Panc1 (cell line): Measurements from ENCODE around the gene HJURP. TPM values are rescaled to one million over a fixed set of nuclear protein-coding genes. Genes with fewer than 3 reads are reported as not detected.

Experiments used
- ATAC-seq: fragments of 200-7000 bp; cut with Tn5 transposase; 2 replicates; pipeline ENCODE4 v1.9.1; 2020; ENCODE audit warnings: mild to moderate bottlenecking, moderate library complexity
- BruUV-seq: library from RNA; stranded (reverse); fragments of 400-500 nt; replicated peaks from 2 replicates; lab custom pipeline; 2021; lab: Mats Ljungman, UMichigan
- CTCF ChIA-PET: fragments of 300-600 bp; sonication (Branson Sonifier 250); formaldehyde crosslinking; loops from one replicate; lab custom pipeline; 2022; ENCODE audit warnings: antibody characterized with exemption; lab: Charles Lee
- POLR2A ChIA-PET: fragments of 300-600 bp; sonication (Branson Sonifier 250); formaldehyde crosslinking; loops from one replicate; lab custom pipeline; 2022; ENCODE audit warnings: antibody characterized with exemption; lab: Charles Lee
- DNase-seq: peaks from one replicate; pipeline ENCODE4 v3.0.0-alpha.2; 2010; ENCODE audit warnings: low read depth, low spot score
- H3K27ac ChIP-seq: 2 replicates; pipeline ENCODE4 v1.5.1; 2011; ENCODE audit warnings: mild to moderate bottlenecking, low read length, inconsistent platforms
- H3K27me3 ChIP-seq: fragments of 200-500 bp; sonication (Bioruptor generic); 2 replicates; pipeline ENCODE4 v1.6.0; 2014; ENCODE audit warnings: low read length, inconsistent platforms; ENCODE audit not compliant: control insufficient read depth, insufficient read depth
- H3K36me3 ChIP-seq: fragments of 200-500 bp; sonication (Bioruptor generic); 2 replicates; pipeline ENCODE4 v1.5.1; 2014; ENCODE audit warnings: inconsistent platforms, mild to moderate bottlenecking, low read length, moderate library complexity; ENCODE audit not compliant: control insufficient read depth, insufficient read depth
- H3K4me1 ChIP-seq: 2 replicates; pipeline ENCODE4 v1.5.1; 2011; ENCODE audit warnings: inconsistent platforms, mild to moderate bottlenecking, low read length, moderate library complexity; ENCODE audit not compliant: control insufficient read depth, insufficient read depth
- H3K4me3 ChIP-seq, 2 experiments: 2 replicates each; pipeline ENCODE4 v1.5.1; 2011 to 2012; ENCODE audit warnings: low read depth in 2 of 2, low read length in 2 of 2, mild to moderate bottlenecking in 2 of 2, inconsistent platforms in 1 of 2, moderate library complexity in 1 of 2
- H3K9me3 ChIP-seq: fragments of 200-500 bp; sonication (Bioruptor generic); 2 replicates; pipeline ENCODE4 v1.5.1; 2014; ENCODE audit warnings: low read depth, mild to moderate bottlenecking, inconsistent platforms, low read length, moderate library complexity; ENCODE audit not compliant: control insufficient read depth, insufficient read depth
- POLR2AphosphoS5 ChIP-seq: IDR thresholded peaks from 2 replicates; pipeline ENCODE4 v1.6.1; 2012; ENCODE audit warnings: mild to moderate bottlenecking, low read depth, low read length, moderate library complexity
- REST ChIP-seq, 2 experiments: IDR thresholded peaks; 2 replicates each; pipeline ENCODE4 v1.6.1; 2011 to 2012; ENCODE audit warnings: low read depth in 2 of 2, control low read depth in 1 of 2, low read length in 1 of 2, mild to moderate bottlenecking in 1 of 2, moderate library complexity in 1 of 2; ENCODE audit not compliant: insufficient read depth in 1 of 2
- SIN3A ChIP-seq: IDR thresholded peaks from 2 replicates; pipeline ENCODE4 v1.6.1; 2012; ENCODE audit warnings: low read depth, mild to moderate bottlenecking, low read length, moderate library complexity, borderline replicate concordance; ENCODE audit not compliant: insufficient read depth
- TCF7L2 ChIP-seq: IDR thresholded peaks from 2 replicates; pipeline ENCODE4 v1.6.1; 2011; ENCODE audit warnings: mild to moderate bottlenecking, low read depth, low read length, inconsistent platforms
- in situ Hi-C: cut with HindIII; loops from 2 replicates; pipeline ENCODE4 v1.10.0; 2016; ENCODE audit warnings: low sequenced_read_pairs, low pct_unique_long_range_greater_than_20kb
- intact Hi-C: fragments of 100-400 bp; cut with micrococcal nuclease; formaldehyde crosslinking; loops from one replicate; pipeline ENCODE4 v1.10.0; 2022; ENCODE audit not compliant: unreplicated experiment
- total RNA-seq: library from RNA; stranded (reverse); gene quantifications from one replicate; pipeline ENCODE4 v1.2.1, GENCODE V29; 2021; ENCODE audit not compliant: unreplicated experiment
- TF ChIP-seq, protein P1 (sequence below): fragments of 450-650 bp; IDR thresholded peaks from 2 replicates; pipeline ENCODE4 v1.5.1; 2017; ENCODE audit warnings: mild to moderate bottlenecking

Gene HJURP
- total RNA-seq, 1 experiment from 2014 or later, result 87.0 TPM

GRCh38 chr2:233832414-233832813 is 21.9 kb downstream of the HJURP start:
- CTCF ChIA-PET, result interaction anchor here (0.5 to 1.3 kb wide), 9 partner anchors 59 to 445 kb away, joined by 3 to 8 read pairs (median 4); no protein-coding TSS in a partner anchor
- peaks cover 40% of the 10 kb centered on the region for H3K4me1 ChIP-seq
- peaks cover 3% of the 10 kb centered on the region for H3K36me3 ChIP-seq
- in situ Hi-C loops, result no loop called here
- BruUV-seq, result no TSS peak
- POLR2A ChIA-PET, result interaction anchor here (0.6 to 0.7 kb wide), 3 partner anchors 34 to 716 kb away, joined by 4 to 26 read pairs (median 8); no protein-coding TSS in a partner anchor
- TF ChIP-seq REST (IDR thresholded peaks at IDR 0.05; ENCODE audit: insufficient read depth in 1 of 2, low read depth in 2 of 2, low read length in 1 of 2), result no peak
- no peak overlapping the region for H3K4me3 ChIP-seq
- ATAC-seq, result no peak
- intact Hi-C loops, result no loop called here
- peak overlapping the region; percentile 83 for H3K27ac ChIP-seq
- no peaks in the 10 kb centered on the region for H3K27me3 ChIP-seq
- no peak for DNase-seq
- H3K9me3 ChIP-seq, result no peaks in the 10 kb centered on the region

DNA sequence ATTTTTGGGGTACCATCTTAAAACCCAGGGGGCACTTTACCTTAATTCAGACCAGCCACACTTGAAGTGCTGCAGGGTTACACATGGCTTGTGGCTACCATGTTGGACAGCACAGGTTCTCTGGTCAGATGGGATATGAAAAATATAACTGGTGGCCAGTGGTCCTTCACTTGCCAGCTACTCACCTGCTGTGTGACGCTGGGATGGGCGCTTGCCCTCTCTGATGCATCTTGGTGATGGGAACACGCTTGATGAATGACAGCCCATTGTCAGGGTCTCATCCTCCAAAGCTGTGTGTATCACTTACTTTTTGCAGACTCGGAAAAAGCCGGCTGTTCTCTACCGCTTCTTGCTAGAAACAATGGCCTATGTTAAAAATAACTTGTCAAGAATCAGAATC is 22.5 kb downstream of the HJURP start:
- H3K36me3 ChIP-seq, result peaks cover 3% of the 10 kb centered on the region
- DNase-seq (no peak), ATAC-seq (no peak)
- TF ChIP-seq TCF7L2 (no peak), REST (IDR thresholded peaks at IDR 0.05; ENCODE audit: insufficient read depth in 1 of 2, low read depth in 2 of 2, low read length in 1 of 2) (no peak), SIN3A (no peak), POLR2AphosphoS5 (no peak)
- TF ChIP-seq, protein P1, sequence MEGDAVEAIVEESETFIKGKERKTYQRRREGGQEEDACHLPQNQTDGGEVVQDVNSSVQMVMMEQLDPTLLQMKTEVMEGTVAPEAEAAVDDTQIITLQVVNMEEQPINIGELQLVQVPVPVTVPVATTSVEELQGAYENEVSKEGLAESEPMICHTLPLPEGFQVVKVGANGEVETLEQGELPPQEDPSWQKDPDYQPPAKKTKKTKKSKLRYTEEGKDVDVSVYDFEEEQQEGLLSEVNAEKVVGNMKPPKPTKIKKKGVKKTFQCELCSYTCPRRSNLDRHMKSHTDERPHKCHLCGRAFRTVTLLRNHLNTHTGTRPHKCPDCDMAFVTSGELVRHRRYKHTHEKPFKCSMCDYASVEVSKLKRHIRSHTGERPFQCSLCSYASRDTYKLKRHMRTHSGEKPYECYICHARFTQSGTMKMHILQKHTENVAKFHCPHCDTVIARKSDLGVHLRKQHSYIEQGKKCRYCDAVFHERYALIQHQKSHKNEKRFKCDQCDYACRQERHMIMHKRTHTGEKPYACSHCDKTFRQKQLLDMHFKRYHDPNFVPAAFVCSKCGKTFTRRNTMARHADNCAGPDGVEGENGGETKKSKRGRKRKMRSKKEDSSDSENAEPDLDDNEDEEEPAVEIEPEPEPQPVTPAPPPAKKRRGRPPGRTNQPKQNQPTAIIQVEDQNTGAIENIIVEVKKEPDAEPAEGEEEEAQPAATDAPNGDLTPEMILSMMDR, result no peak
- in situ Hi-C loops (no loop called here), intact Hi-C loops (no loop called here)
- H3K4me1 ChIP-seq, result peaks cover 38% of the 10 kb centered on the region
- no TSS peak for BruUV-seq
- H3K27ac ChIP-seq, result peak overlapping the region; percentile 83
- ChIA-PET POLR2A (interaction anchor here (0.7 kb wide), 1 partner anchor 35 kb away, joined by 8 read pairs; no protein-coding TSS in a partner anchor), CTCF (interaction anchor here (0.6 to 0.7 kb wide), 2 partner anchors 140 to 267 kb away, joined by 3 to 8 read pairs; no protein-coding TSS in a partner anchor)
- no peaks in the 10 kb centered on the region for H3K9me3 ChIP-seq
- no peaks in the 10 kb centered on the region for H3K27me3 ChIP-seq
- no peak overlapping the region for H3K4me3 ChIP-seq
